ENCODE results near the gene DMD.

- no peak for TF ChIP-seq SIN3A (IDR thresholded peaks at IDR 0.05; ENCODE audit: borderline replicate concordance, insufficient read depth, low read depth, low read length)
- no peak for TF ChIP-seq CTCF (IDR thresholded peaks at IDR 0.05)
These were observed 715.5 kb downstream of the DMD start for GRCh38 chrX:32495855-32496254.

Measured in Panc1 (cell line).